Astrocyte of the cerebellum (primary cell): ENCODE measurements around the gene ITM2B.

Experiments
- DNase-seq: peaks from one replicate; pipeline ENCODE4 v3.0.0-alpha.2; 2011; ENCODE audit warnings: low read depth
- H3K4me3 ChIP-seq: 2 replicates; pipeline ENCODE4 v1.5.1; 2011; ENCODE audit warnings: mild to moderate bottlenecking, low read depth, low read length, moderate library complexity
- CTCF ChIP-seq: IDR thresholded peaks from 2 replicates; pipeline ENCODE4 v1.5.1; 2012; ENCODE audit warnings: low read length, low read depth, moderate library complexity, mild to moderate bottlenecking; ENCODE audit errors: missing control alignments
- in situ Hi-C: cut with HindIII; loops from 2 replicates; pipeline ENCODE4 v1.10.0; 2017; ENCODE audit warnings: low sequenced_read_pairs

ITM2B gene

GRCh38 chr13:48233046-48233888 is at the start of gene ITM2B:
TSS of gene ITM2B (plus strand) at chr13:48233206. CDS start at chr13:48233361, 155 bp downstream.
- peak within 1 kb of the TSS; percentile 92 for H3K4me3 ChIP-seq
- in situ Hi-C loops, result no loop called here
- DNase-seq, result no peak
- peak; percentile 28 for TF ChIP-seq CTCF

- no peak for DNase-seq
- H3K4me3 ChIP-seq, result no peak overlapping the region
- in situ Hi-C loops, result no loop called here
- no peak for TF ChIP-seq CTCF
These were observed 48.7 kb upstream of the ITM2B start for GRCh38 chr13:48184260-48184659.

GRCh38 chr13:48185018-48185417 is 48.0 kb upstream of the ITM2B start:
- no peak overlapping the region for H3K4me3 ChIP-seq
- in situ Hi-C loops, result no loop called here
- TF ChIP-seq CTCF, result no peak
- no peak for DNase-seq

GRCh38 chr13:48186722-48187121 is 46.3 kb upstream of the ITM2B start:
- TF ChIP-seq CTCF, result no peak
- H3K4me3 ChIP-seq, result no peak overlapping the region
- in situ Hi-C loops, result no loop called here
- no peak for DNase-seq

GRCh38 chr13:48188131-48188530 is 44.9 kb upstream of the ITM2B start:
- no peak overlapping the region for H3K4me3 ChIP-seq
- no peak for TF ChIP-seq CTCF
- DNase-seq, result no peak
- in situ Hi-C loops, result no loop called here

GRCh38 chr13:48188601-48189000 is 44.4 kb upstream of the ITM2B start:
- no peak for TF ChIP-seq CTCF
- in situ Hi-C loops, result no loop called here
- no peak for DNase-seq
- no peak overlapping the region for H3K4me3 ChIP-seq
